CD4-positive, alpha-beta T cell treated with Interleukin-17A for 1 hour (primary cell): ENCODE data around the gene HAP1.
"Not testable (repeated sequence)": the region's sequence is repeated elsewhere in the genome, so short reads cannot be mapped to it uniquely, and the experiment has no call there.

ENCODE experiments used
- DNase-seq: peaks from one replicate; pipeline ENCODE4 v3.0.0-alpha.2; 2020

The HAP1 gene

DNA sequence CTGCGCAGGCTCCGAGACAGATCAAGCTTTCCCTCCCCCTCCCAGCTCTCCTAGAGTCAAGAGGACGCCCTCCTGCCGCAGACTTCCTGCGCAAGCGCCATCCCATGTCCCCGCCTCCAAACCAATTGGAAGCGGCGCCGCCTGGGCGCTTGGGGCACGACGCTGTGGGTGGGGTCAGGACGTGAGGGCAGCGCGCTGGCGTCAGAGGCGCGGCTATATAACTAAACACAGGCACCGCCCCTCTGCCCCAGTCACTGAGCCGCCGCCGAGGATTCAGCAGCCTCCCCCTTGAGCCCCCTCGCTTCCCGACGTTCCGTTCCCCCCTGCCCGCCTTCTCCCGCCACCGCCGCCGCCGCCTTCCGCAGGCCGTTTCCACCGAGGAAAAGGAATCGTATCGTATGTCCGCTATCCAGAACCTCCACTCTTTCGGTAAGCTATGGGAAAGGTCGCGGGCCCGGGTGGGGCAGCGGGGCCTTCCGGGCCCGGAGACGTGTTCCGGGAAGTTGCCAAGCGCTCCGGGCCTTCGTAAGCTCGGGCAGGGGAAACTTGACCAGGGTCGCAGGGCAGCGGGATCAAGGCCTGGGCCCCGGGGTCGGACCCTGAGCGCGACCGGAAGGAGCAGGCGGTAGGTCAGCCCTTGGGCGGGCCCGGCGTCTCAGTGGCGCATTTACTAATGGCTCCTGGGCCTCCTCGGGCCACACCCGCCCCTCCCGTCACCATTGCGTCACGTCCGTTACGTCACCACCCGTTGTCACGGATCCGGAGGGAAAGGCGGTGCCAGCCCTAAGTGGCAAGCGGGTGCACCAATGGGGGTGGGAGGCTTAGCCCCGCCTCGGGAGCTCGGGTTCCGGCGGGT, 45.6 kb downstream of the HAP1 start, which contains the start of gene EIF1:
EIF1 (plus strand) TSS at position 245 of the 856 bp plus-strand sequence; CDS start at position 399, 154 bp downstream.
- DNase-seq: peak; percentile 100

DNA sequence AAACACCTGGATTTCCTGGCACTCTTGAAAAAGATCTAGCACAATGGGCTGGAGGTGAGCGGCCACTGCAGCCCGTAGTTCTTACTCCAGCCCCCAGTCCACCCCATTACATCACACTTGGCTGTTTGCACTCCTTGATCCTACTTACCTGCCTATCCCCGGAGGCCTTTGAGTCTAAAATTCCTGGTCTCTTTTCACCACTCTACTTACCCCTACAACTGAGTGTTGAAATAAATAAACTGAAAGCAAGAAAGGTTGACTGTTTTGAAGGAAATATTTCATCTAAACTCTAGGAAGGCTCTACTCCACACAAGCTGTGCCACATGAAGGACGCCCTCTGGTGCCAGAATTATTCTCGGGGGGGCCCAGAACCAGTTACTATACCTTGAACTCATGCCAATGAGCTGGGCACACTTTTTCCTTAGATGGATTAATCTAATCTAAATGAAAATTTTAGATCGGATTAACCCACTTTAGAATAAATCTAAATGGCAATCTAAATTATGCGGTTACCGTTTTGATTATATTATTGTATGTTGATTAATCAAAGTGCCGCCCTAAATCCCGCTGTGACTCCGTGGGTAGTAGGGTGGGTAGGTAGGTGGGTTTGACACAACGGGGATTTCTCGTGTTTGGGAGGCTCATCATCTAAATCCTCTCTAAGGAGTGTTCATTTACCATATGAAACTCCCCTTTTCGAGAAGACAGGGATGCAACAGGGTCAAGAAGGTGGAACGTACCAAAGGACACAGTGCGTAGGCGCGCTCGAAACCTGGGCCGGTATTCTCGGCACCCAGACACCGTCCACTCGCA, 46.4 kb downstream of the HAP1 start:
- peak; percentile 81 for DNase-seq

DNA sequence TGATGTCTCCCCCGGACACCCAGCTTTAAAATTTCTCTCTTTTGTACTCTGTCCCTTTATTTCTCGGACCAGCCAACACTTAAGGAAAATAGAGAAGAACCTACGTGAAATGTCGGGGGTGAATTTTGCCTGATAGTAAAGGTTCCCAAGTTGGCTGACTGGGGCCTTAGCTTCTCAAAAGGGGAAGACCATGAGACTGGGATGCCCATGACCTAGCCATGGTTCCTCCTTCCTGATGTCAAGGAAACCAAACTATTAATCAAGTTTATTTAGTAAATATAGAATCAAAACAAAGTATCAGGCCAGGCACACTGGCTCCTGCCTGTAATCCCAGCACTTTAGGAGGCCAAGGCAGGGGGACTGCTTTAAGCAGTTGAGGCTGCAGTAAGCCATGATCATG, 48.2 kb downstream of the HAP1 start:
- no peak for DNase-seq

DNA sequence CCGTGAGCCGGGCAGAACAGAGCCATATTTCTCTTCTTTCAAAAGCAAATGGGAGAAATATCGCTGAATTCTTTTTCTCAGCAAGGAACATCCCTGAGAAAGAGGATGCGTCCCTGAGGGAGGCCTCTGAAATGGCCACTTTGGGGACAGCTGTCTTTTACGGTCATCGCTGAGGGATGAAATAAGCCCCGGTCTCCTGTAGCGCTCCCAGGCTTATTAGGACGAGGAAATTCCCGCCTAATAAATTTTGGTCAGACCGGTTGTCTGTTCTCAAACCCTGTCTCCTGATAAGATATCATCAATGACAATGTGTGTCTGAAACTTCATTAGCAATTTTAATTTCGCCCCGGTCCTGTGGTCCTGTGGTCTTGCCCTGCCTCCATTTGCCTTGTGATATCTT, 48.7 kb downstream of the HAP1 start:
- not testable (repeated sequence) for DNase-seq

DNA sequence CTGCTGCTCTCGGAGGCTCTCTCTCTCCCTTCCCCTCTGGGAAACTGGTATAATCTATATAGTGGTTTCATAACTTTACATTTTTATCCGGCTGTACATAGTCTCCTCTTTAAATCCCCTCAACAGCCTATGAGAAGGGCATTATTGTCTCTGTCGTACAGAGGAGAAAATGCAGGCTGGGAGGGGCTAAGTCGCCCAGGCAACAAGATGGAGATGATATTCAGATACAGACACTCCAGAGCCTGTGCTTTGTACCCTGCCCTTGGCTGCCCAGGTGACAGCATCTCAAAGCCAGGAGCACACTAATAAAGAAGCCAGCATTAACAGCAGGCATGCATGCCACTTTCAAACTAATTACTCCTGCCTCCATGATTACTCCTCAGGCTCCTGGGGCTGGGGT, 50.4 kb downstream of the HAP1 start:
- DNase-seq: no peak

DNA sequence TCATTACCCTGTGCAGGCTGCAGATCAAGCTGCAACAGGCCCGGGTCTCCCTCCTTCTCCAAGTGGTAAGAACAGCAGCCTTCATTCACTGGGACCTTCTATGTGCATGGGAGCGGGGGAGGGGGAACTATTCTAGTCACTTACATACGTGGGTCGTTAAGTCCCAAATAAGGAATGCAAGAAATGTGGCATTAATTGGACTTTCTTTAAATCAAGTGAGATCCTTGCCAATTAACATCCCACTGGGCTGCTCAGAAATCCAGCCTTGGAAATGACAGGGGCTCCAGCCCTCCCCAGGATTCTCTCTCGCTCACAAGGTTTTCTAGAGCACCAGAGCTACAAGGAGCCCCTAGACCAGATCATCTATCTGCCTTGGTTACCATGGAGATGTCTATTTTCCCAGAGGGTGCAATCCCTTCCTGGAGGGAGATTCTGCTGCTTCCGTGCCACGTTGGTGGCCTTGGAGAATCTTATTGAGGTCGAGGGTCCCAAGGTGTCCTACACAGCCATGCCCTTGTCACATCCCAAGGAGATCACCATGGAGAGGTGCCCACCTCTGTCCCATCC, 50.9 kb downstream of the HAP1 start:
- DNase-seq: no peak

DNA sequence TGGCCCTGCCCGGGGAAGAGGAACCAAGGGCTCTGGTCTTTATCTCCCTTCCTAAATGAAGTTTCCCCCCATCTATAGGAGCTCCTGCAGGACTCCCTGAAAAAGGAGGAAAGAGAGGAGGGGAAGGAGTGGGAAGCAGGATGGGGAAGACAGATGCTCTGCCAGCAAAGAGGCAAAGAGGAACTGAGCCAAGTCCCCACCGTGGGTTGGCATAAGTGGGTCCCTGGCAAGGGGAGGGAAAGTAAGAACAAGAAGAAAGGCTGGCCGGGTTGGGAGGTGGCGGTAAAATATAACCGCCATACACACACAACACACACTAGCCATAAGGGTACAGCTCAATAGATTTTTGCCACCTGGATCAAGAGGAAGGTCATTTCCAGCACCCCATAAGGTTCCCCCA, 51.8 kb downstream of the HAP1 start:
- no peak for DNase-seq

DNA sequence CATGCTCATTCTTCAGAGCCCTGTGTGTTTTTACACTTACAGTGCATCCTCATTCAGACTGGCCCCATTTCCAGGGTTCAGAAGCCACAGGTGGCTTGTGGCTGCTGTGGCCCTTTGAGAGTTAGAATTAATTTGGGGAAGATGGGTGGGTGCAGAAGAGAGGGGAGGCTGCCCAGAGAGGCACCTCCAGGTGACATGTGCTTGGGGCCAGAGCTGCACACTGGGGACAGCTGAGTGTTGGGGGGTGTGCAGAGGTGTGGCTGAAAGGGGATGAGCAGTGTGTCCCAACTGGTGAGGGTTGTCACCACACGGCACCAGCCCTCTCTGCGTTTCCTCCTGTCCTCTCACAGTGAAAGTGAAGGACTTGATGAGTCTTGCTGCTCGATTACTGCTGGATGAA, 52.7 kb downstream of the HAP1 start:
- DNase-seq: no peak

DNA sequence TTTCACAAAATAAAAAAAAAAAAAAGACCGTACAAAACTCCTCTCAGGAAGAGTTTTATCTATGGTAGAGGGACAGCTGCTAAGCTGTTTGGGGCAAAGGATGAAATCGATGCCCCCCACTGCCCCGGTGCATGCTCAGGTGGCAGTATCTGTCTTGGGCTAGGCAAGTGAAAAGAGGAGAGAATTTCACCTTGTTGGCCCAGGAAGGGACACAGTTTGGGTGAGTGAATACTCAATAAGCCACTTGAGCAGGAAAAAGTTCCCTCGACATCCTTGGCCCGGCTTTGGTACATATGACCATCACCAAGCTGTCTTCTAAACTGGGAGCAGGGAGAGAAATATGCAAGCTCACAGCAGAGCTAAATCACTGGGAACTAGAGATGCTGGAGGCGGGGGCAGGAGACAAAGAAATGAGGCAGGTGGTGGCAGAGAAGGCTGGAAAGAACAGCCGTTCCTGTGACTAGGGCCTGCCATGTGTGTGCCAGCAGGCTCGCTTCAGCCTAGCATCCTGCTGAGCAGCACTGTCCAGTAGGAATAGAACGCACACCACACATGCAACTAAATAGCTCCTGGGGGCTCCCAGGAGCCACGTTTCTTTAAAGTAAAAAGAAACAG, 53.9 kb downstream of the HAP1 start:
- DNase-seq: no peak

DNA sequence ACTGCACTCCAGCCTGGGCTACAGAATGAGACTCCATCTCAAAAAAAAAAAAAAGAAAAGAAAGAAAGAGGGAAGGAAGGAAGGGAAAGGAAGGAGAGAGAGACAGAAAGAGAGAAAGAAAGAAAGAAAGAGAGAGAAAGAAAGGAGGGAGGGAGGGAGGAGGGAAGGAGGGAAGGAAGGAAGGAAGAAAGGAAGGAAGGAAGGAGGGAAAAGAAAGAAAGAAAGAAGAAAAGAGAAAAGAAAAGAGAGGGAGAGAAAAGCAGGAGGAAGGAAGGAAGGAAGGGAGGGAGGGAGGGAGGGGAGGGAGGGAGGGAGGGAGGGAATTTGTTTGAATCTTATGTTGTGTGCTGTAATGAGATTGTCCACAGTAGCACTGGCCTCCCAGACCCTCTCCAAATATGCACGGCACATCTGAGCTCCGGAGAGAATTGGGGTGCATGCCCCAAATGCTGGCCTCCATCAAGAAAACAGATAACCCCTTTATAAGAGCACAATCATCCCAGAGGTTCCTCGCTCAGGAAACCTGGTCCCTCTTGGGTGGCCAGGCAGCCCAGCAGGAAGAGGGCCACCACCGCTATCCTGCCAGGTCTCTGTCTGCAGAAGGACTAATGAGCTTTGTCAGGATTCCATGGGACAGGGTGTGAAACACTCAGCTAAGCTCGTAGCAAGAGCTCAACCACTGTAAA, 54.6 kb downstream of the HAP1 start:
- no peak for DNase-seq

DNA sequence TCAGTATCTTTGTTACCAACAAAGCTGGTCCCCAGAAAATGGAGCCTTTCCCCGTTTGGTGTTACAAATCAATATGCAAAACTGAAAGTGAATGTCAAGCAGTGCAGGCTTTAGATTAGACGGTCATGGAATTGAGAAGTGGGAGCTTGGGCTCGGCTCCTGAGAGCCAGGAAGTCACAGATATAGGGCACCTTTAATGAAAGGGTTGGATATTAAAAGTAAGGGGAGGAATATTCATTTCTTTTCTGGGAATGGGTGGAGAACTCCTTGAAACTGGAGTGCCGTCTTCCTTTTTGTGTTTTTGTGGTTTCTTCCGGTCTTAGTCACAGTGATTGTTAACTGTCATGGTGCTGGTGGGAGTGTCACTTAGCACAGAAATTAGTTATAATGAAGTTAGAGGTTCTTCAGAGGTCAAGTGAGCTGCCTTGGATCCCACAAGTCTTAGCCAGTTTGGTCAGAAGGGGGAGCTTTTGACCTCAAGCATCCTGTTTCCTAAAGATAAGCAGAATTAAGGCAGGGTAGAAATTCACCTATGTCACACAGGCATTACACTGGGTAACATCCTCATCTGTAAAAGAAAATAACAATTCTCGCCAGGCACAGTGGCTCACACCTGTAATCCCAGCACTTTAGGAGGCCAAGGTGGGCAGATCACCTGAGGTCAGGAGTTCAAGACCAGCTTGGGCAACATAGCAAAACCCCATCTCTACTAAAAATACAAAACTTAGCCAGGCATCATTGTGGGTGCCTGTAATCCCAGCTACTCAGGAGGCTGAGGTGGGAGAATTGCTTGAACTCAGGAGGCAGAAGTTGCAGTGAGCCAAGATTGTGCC, 55.3 kb downstream of the HAP1 start:
- peak; percentile 91 for DNase-seq

DNA sequence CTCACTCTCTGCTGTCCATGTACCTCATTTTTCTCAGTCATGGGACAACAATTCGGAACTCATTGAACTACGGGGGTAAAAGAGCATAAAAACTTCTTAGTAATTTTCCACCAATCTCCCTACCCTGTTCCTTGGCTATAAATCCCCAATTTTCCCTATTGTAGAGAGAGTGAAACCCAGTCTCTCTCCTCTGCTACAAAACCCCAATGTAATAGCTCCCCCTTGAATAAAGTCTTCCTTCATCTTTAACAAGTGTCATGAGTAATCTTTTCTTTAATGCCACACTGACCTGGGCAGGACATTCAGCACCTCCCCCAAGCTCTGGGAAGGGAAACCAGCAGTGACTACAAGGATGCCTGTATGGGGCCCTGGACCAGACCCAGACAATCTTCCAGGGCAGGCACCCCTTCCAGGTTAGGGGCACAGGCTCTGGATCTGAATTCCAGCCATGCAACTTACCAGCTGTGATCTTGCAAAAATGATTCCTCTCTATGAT, 56.0 kb downstream of the HAP1 start:
- DNase-seq: no peak

DNA sequence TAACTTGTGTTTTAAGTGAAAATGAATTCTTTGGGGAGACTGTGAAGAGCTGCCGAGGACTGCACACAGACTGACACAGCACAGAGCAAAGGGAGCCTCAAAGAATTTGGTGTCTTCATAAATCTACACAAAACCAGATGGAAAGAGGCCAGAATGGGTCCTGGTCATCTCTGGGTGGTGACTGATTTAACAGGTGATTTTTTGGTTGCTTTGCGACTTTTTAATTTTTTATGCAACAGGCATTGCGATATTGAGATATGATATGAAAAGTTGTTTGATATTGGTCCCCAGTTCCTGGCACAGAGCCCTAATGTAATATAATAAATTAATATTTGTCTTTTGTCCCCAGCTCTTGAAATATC, 58.4 kb downstream of the HAP1 start:
- no peak for DNase-seq

DNA sequence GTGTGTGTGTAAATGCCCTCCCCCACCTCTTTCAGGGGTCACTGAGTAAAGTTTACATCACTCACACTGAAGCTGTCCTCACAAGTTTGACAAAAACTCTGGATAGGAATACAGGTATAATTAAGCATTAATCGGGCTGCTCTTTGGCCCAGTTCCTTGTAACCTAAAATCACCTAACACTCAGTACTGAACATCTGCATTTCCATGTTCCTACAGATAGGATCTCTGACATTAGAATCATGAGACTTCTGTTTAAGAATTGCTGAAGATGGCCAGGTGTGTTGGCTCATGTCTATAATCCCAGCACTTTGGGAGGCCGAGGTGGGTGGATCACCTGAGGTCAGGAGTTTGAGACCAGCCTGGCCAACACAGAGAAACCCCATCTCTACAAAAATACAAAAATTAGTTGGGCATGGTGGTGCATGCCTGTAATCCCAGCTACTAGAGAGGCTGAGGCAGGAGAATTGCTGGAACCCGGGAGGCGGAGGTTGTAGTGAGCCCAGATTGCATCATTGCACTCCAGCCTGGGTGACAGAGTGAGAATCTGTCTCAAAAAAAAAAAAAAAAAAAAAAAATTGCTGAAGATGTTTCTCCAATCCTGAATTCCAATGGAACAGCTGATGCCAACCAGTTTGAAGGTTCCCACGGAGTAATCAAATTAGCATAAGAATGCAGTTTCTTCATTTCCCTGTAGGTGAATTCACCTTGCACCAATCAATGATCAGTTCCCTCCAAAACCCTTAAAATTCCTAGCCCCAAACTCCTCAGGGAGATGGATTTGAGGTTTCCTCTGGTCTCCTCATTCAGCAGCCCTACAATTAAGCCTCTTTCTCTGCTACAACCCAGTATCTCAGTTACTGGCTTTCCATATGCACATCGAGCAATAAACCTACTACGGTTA, 59.0 kb downstream of the HAP1 start:
- DNase-seq: not testable (repeated sequence)
